PFSK-1 (cell line): ENCODE data around the gene AHI1.

Experiments
- FOXP2 ChIP-seq: optimal IDR thresholded peaks from 2 replicates; pipeline ENCODE3; 2011; ENCODE audit warnings: borderline replicate concordance, control low read depth, inconsistent platforms; ENCODE audit not compliant: insufficient read depth; ENCODE audit errors: extremely low read length, extremely low read depth
- POLR2AphosphoS5 ChIP-seq: IDR thresholded peaks from 2 replicates; pipeline ENCODE4 v1.6.1; 2012; ENCODE audit warnings: low read depth, mild to moderate bottlenecking, control low read depth, low read length, moderate library complexity
- SIN3A ChIP-seq: IDR thresholded peaks from 2 replicates; pipeline ENCODE4 v1.6.1; 2012; ENCODE audit warnings: mild to moderate bottlenecking, low read length, moderate library complexity, borderline replicate concordance; ENCODE audit not compliant: insufficient read depth
- TAF1 ChIP-seq: IDR thresholded peaks from 2 replicates; pipeline ENCODE4 v1.6.1; 2012; ENCODE audit warnings: low read length, control low read depth, borderline replicate concordance; ENCODE audit not compliant: insufficient read depth
- TF ChIP-seq, protein P1 (sequence below), 2 experiments: IDR thresholded peaks; 2 replicates each; pipeline versions ENCODE4 v1.6.1 to v1.8.0; 2011 to 2012; ENCODE audit warnings: low read depth in 2 of 2, low read length in 2 of 2, control low read depth in 1 of 2, inconsistent platforms in 1 of 2, mild to moderate bottlenecking in 1 of 2, moderate library complexity in 1 of 2; ENCODE audit not compliant: insufficient read depth in 1 of 2

DNA sequence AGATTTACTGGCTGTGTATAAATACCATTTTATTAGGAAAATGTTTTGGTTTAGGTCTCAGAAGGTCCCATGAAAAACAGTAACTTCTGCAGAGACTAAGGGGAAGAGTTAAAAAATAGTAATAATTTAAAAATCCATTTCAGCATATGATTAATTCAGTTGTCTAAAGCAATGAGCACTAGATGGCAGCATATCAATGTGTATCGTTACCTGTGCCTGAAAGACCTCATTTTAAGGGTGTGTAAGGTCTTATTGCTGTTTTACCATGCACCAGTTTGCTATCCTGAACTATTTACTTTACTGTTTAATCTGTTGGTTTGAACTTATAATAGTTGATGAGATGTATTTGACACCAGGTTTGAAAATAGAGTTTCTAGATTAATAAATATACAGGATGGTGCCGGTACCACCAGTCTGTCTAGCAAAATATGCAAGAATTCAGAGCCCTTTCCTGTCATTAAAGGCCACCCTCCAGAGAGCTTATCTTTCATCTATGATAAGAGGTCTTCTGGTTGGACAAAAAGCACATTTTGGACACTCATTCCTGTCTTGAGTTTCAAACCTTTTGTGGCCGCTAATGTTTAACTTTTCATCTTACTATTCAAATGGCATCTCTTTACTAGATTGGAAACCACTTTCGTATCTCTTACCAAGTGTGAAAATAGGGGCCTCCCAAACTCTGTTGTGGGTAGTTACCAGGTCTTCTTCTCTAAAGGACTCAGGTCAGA is 8.9 kb upstream of the AHI1 start:
- TF ChIP-seq POLR2AphosphoS5, result no peak
- TF ChIP-seq, protein P1, sequence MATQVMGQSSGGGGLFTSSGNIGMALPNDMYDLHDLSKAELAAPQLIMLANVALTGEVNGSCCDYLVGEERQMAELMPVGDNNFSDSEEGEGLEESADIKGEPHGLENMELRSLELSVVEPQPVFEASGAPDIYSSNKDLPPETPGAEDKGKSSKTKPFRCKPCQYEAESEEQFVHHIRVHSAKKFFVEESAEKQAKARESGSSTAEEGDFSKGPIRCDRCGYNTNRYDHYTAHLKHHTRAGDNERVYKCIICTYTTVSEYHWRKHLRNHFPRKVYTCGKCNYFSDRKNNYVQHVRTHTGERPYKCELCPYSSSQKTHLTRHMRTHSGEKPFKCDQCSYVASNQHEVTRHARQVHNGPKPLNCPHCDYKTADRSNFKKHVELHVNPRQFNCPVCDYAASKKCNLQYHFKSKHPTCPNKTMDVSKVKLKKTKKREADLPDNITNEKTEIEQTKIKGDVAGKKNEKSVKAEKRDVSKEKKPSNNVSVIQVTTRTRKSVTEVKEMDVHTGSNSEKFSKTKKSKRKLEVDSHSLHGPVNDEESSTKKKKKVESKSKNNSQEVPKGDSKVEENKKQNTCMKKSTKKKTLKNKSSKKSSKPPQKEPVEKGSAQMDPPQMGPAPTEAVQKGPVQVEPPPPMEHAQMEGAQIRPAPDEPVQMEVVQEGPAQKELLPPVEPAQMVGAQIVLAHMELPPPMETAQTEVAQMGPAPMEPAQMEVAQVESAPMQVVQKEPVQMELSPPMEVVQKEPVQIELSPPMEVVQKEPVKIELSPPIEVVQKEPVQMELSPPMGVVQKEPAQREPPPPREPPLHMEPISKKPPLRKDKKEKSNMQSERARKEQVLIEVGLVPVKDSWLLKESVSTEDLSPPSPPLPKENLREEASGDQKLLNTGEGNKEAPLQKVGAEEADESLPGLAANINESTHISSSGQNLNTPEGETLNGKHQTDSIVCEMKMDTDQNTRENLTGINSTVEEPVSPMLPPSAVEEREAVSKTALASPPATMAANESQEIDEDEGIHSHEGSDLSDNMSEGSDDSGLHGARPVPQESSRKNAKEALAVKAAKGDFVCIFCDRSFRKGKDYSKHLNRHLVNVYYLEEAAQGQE (IDR thresholded peaks at IDR 0.05; ENCODE audit: insufficient read depth in 1 of 2, low read depth in 2 of 2, low read length in 2 of 2), result no peak
- TF ChIP-seq SIN3A, result no peak
- TF ChIP-seq TAF1, result no peak
- TF ChIP-seq FOXP2, result no peak
